PC-9 (cell line): Measurements from ENCODE around the gene PTAFR. TPM values are rescaled to one million over a fixed set of nuclear protein-coding genes. Genes with fewer than 3 reads are reported as not detected.

Source experiments
- BruUV-seq: library from RNA; stranded (reverse); fragments of 400-500 nt; replicated peaks from 2 replicates; lab custom pipeline; 2021; lab: Mats Ljungman, UMichigan
- CTCF ChIA-PET: fragments of 300-600 bp; sonication (Branson Sonifier 250); formaldehyde crosslinking; loops from one replicate; lab custom pipeline; 2022; ENCODE audit warnings: antibody characterized with exemption; lab: Charles Lee
- POLR2A ChIA-PET: fragments of 300-600 bp; sonication (Branson Sonifier 250); formaldehyde crosslinking; loops from one replicate; lab custom pipeline; 2022; ENCODE audit warnings: antibody characterized with exemption; ENCODE audit not compliant: unreplicated experiment; lab: Charles Lee
- DNase-seq, 2 experiments: peaks; one replicate each; pipeline versions ENCODE4 v3.0.0 to v3.0.0-alpha.2; 2015 to 2022; ENCODE audit warnings: mixed read lengths in 1 of 2
- H2AFZ ChIP-seq: fragments of 200-600 bp; sonication (generic); 2 replicates; pipeline ENCODE4 v1.8.1; 2017; ENCODE audit warnings: antibody characterized with exemption
- H3F3A ChIP-seq: fragments of 200-600 bp; sonication (generic); 2 replicates; pipeline ENCODE4 v1.8.1; 2017; ENCODE audit warnings: antibody characterized with exemption, mild to moderate bottlenecking, low read depth; ENCODE audit not compliant: insufficient read depth
- H3K27ac ChIP-seq: fragments of 200-600 bp; sonication (generic); 2 replicates; pipeline ENCODE4 v1.6.1; 2016; ENCODE audit warnings: mixed run types
- H3K27me3 ChIP-seq: fragments of 200-600 bp; sonication (generic); 2 replicates; pipeline ENCODE4 v1.6.1; 2016; ENCODE audit warnings: low read depth, mixed run types; ENCODE audit not compliant: insufficient read depth
- H3K36me3 ChIP-seq: fragments of 200-600 bp; sonication (generic); 2 replicates; pipeline ENCODE4 v1.6.1; 2016; ENCODE audit warnings: low read depth, mixed run types
- H3K4me1 ChIP-seq: fragments of 200-600 bp; sonication (generic); replicated peaks from 2 replicates; pipeline ENCODE4 v1.6.1; 2016; ENCODE audit warnings: mixed run types; ENCODE audit not compliant: insufficient read depth
- H3K4me2 ChIP-seq: fragments of 200-600 bp; sonication (generic); 2 replicates; pipeline ENCODE4 v1.6.1; 2017; ENCODE audit warnings: mixed run types
- H3K4me3 ChIP-seq: fragments of 200-600 bp; sonication (generic); 2 replicates; pipeline ENCODE4 v1.6.1; 2016; ENCODE audit warnings: mixed run types
- H3K79me2 ChIP-seq: fragments of 200-600 bp; sonication (generic); 2 replicates; pipeline ENCODE4 v1.6.1; 2017; ENCODE audit warnings: low read depth, mixed run types
- H3K9me2 ChIP-seq: fragments of 200-600 bp; sonication (generic); 2 replicates; pipeline ENCODE4 v1.8.1; 2017; ENCODE audit warnings: mild to moderate bottlenecking; ENCODE audit not compliant: insufficient read depth
- H3K9me3 ChIP-seq: fragments of 200-600 bp; sonication (generic); 2 replicates; pipeline ENCODE4 v1.8.1; 2016; ENCODE audit warnings: low read depth; ENCODE audit not compliant: insufficient read depth
- H4K20me1 ChIP-seq: fragments of 200-600 bp; sonication (generic); 2 replicates; pipeline ENCODE4 v1.8.1; 2017; ENCODE audit not compliant: insufficient read depth
- EZH2 ChIP-seq: fragments of 200-600 bp; sonication (generic); IDR thresholded peaks from 2 replicates; pipeline ENCODE4 v1.8.0; 2017; ENCODE audit warnings: antibody characterized with exemption, low read depth
- intact Hi-C: fragments of 100-400 bp; cut with micrococcal nuclease; formaldehyde crosslinking; loops from one replicate; pipeline ENCODE4 v1.10.0; 2022; ENCODE audit not compliant: unreplicated experiment
- total RNA-seq: library from RNA; stranded (reverse); gene quantifications from 2 replicates; pipeline ENCODE4 v1.2.3, GENCODE V29; 2021
- TF ChIP-seq, protein P1 (sequence below): fragments of 200-600 bp; sonication (generic); conservative IDR thresholded peaks from 2 replicates; pipeline ENCODE4 v1.6.1; 2017; ENCODE audit warnings: mixed run types, antibody characterized with exemption, mild to moderate bottlenecking, moderate library complexity

PTAFR gene
- total RNA-seq, 1 experiment from 2014 or later, result 12.2 TPM

DNA sequence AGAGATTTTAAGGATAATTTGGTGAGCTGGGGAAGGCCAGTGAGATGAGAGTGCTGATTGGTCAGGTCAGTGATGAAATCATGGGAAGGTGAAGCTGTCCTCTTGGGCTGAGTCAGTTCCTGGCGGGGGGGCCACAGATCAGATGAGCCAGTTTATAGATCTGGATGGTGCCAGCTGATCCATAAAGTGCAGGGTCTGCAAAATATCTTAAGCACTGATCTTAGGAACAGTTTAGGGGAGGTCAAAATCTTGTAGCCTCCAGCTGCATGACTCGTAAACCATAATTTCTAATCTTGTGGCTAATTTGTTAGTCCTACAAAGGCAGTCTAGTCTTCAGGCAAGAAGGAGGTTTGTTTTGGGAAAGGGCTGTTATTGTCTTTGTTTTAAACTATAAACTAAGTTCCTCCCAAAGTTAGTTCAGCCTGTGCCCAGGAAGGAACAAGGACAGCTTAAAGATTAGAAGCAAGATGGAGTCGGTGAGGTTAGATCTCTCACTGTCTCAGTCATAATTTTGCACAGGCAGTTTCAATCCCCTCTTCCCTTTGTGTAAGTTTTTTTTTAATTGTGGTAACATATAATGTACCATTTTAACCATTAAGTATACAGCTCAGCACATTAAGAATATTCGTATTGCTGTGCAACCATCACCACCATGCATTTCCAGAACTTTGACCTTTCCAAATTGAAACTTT, 39.4 kb downstream of the PTAFR start:
- no peaks in the 10 kb centered on the region for H3K9me3 ChIP-seq
- no peaks in the 10 kb centered on the region for H3K36me3 ChIP-seq
- CTCF ChIA-PET, result interaction anchor here (0.5 to 2.3 kb wide), 2 partner anchors 46 to 462 kb away, joined by 4 to 10 read pairs; no protein-coding TSS in a partner anchor
- H3K4me1 ChIP-seq, result peaks cover 38% of the 10 kb centered on the region
- peaks cover 46% of the 10 kb centered on the region for H3F3A ChIP-seq
- no peak overlapping the region for H2AFZ ChIP-seq
- peak in 1 of 2 experiments; percentile 55 for DNase-seq
- H3K27me3 ChIP-seq, result no peaks in the 10 kb centered on the region
- POLR2A ChIA-PET, result no interaction called here
- H3K9me2 ChIP-seq, result no peaks in the 10 kb centered on the region
- TF ChIP-seq, protein P1, sequence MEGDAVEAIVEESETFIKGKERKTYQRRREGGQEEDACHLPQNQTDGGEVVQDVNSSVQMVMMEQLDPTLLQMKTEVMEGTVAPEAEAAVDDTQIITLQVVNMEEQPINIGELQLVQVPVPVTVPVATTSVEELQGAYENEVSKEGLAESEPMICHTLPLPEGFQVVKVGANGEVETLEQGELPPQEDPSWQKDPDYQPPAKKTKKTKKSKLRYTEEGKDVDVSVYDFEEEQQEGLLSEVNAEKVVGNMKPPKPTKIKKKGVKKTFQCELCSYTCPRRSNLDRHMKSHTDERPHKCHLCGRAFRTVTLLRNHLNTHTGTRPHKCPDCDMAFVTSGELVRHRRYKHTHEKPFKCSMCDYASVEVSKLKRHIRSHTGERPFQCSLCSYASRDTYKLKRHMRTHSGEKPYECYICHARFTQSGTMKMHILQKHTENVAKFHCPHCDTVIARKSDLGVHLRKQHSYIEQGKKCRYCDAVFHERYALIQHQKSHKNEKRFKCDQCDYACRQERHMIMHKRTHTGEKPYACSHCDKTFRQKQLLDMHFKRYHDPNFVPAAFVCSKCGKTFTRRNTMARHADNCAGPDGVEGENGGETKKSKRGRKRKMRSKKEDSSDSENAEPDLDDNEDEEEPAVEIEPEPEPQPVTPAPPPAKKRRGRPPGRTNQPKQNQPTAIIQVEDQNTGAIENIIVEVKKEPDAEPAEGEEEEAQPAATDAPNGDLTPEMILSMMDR, result no peak
- no peak for TF ChIP-seq EZH2
- H4K20me1 ChIP-seq, result no peaks in the 10 kb centered on the region
- no peak overlapping the region for H3K4me3 ChIP-seq
- intact Hi-C loops, result loop anchor here (5.0 kb wide), 1 partner anchor 50 kb away; the partner anchor contains the start of gene EYA3
- H3K79me2 ChIP-seq, result no peaks in the 10 kb centered on the region
- BruUV-seq, result no TSS peak
- peak overlapping the region; percentile 94 for H3K27ac ChIP-seq
- peak overlapping the region; percentile 62 for H3K4me2 ChIP-seq

DNA sequence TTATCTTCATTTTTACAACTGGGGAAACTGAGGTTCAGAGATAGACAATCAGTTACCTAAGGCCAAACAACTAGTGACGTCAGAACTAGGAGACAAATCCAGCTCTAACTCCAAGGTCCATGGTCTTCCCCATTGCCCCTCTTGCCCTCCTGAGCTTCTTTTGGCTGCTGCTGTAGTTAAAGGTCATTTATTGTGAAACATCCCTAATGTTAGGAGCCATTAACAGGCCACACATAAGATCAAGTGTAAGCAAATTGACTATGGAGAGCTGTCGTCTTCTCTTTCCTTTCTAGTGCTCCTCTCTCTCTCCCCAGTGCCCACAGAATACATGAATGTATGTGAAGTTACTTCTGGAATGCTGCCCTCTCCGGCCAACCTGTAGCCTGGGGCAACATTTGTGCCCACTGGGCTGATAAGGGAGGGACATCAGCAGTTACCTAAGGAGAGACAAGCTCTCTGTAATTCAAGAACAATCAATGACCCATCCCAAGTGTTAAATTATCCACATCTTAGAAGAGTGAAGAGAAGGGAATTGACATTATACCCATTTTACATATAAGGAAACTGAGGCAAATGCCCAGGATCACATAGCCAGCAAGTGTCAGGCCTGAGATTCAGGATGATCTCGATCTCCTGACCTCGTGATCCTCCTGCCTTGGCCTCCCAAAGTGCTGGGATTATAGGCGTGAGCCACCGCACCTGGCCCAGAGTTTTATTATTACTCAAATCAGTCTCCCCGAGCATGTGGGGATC, 40.1 kb downstream of the PTAFR start:
- DNase-seq, result peak; percentile 55 to 61
- intact Hi-C loops, result loop anchor here (5.0 kb wide), 1 partner anchor 49 kb away; the partner anchor contains the start of gene EYA3
- Histone ChIP-seq H3K27me3 (no peaks in the 10 kb centered on the region), H3F3A (peaks cover 46% of the 10 kb centered on the region), H2AFZ (no peak overlapping the region), H3K9me2 (no peaks in the 10 kb centered on the region), H3K4me3 (no peak overlapping the region; the same call in 1 of the 2 replicates), H3K27ac (peak overlapping the region; percentile 94), H3K9me3 (no peaks in the 10 kb centered on the region), H3K4me2 (peak overlapping the region; percentile 62), H3K36me3 (no peaks in the 10 kb centered on the region), H3K4me1 (peaks cover 38% of the 10 kb centered on the region), H3K79me2 (no peaks in the 10 kb centered on the region), H4K20me1 (no peaks in the 10 kb centered on the region)
- ChIA-PET CTCF (interaction anchor here (2.3 kb wide), 1 partner anchor 45 kb away, joined by 10 read pairs; no protein-coding TSS in a partner anchor), POLR2A (interaction anchor here (0.6 to 0.9 kb wide), 4 partner anchors 61 to 480 kb away, joined by 4 to 29 read pairs (median 6); no protein-coding TSS in a partner anchor)
- TF ChIP-seq, protein P1, result no peak
- no peak for TF ChIP-seq EZH2
- no TSS peak for BruUV-seq
